ACHN (cell line): ENCODE measurements around the gene IQGAP1.

ENCODE experiments used
- DNase-seq: peaks from one replicate; pipeline ENCODE4 v3.0.0-alpha.2; 2015
- in situ Hi-C: cut with HindIII; loops from 2 replicates; pipeline ENCODE4 v1.10.0; 2017; ENCODE audit warnings: low sequenced_read_pairs, low pct_ligation_motif_present, low pct_unique_long_range_greater_than_20kb

Gene IQGAP1

DNA sequence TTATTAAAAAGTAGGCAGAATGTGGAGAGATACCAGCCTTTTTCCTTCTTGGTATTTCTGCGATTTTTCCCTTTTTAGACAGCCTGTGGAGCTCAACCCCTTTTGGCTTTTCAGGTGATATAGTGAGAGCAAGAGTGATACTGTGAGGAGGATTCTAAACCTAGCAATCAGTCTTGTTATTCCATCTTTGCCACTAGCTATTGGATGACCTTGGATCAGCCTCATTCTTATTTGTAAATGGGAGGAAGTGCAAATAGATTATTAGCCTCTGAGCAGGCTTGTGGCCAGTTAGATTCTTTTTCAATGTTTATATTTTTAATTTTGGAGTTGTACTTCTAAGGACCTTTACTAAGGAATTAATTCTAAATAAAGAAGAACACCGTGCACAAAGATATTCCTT is 34.0 kb downstream of the IQGAP1 start:
- DNase-seq = no peak
- in situ Hi-C loops = no loop called here

DNA sequence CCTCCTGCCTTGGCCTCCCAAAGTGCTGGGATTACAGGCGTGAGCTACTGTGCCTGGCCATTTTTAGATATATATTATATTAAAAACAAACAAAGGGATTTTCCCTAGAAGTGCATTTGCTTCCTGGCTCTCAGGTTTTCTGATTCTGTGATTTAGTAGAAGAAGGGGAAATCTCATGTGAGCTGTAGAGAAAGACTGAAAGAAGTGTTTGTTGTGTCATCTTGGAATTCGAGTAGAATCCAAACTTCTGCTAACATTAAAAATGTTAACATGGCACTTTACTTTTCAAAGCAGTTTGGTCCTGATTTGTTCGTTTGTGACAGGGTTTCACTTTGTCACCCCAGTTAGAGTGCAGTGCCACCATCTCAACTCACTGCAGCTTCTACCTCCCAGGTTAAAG is 34.9 kb downstream of the IQGAP1 start:
- no peak for DNase-seq
- in situ Hi-C loops = no loop called here

DNA sequence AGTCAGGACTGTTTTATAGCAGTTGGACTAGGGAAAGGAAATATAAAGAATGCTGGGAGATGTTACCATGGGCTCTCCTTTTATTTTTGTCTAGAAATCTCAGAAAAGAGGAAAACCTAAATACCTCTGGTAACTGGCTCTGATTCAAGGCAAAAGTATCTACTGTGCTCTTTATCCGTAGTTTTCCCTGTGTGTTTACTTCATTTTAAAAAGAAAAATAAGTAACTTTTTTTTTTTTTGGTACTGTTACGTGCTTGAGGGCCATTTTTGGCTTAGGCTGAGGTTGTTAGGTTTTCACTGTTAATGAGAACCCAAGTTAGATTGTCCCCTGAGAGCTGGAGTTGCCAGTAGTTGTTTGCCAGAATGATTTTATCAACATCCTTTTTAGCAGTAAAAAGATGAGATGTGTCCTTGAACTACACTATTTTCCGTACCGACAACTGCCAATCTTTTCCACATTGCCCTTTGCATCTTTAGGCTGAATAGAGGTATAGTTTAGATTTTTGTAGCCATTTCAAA is 35.8 kb downstream of the IQGAP1 start:
- no peak for DNase-seq
- in situ Hi-C loops = no loop called here

DNA sequence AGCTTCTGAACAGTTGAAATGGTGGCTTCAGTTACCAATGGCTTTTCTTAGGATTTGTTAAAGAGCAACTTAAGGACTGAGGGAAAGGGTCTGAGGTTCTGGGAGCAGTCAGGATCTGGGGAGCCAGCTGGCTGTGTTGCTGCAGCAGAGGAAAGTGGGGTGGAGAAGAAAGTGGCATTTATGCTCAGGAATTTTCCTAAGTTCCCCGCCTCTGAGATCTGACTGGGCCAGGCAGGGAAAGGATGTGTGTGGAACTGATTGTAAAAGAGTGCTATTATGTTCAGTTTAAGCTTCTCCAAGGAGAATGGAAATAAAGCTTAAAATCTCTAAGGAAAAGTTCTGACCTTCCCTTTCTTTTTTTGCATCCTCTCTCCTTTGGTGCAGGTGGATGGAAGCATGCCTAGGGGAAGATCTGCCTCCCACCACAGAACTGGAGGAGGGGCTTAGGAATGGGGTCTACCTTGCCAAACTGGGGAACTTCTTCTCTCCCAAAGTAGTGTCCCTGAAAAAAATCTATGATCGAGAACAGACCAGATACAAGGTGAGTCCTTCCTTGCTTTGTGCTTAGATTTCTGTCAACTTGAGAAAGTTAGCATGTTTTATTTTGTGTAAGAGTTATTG is 37.8 kb downstream of the IQGAP1 start:
- no peak for DNase-seq
- in situ Hi-C loops = no loop called here

DNA sequence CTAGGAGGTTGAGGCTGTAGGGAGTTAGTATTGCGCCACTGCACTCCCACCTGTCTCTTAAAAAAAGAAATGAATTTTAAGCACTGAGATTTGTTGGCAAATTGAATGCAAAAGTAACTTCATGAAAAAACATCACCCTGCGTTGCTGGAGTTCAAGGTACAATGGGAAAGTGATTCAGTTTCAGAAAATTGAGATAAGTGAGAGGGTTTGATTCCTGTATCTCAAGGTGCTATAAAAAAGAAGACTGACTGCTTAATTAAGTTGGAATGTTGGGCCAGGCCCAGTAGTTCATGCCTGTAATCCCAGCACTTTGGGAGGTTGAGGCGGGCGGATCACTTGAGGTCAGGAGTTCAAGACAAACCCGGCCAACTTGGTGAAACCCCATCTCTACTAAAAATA is 39.1 kb downstream of the IQGAP1 start:
- DNase-seq = no peak
- in situ Hi-C loops = no loop called here

DNA sequence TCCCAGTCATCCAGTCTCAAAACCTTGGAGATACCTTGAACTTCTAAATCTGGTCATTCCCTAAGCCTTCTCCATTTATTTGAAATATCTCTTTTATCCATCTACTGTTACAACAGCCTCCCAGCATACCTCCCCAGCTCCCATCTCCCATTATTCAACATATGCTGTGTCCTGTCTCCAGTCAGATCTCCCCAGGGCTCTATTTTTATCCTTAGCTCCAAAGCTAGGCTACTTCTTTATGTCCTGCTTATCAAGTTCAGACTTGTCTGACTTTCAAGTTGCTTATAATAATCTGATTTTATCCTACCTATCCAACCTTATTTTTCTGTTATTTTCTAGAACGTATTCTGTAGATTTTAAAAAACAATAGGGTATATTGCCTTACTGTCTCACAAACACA is 44.2 kb downstream of the IQGAP1 start:
- in situ Hi-C loops = no loop called here
- DNase-seq = no peak

DNA sequence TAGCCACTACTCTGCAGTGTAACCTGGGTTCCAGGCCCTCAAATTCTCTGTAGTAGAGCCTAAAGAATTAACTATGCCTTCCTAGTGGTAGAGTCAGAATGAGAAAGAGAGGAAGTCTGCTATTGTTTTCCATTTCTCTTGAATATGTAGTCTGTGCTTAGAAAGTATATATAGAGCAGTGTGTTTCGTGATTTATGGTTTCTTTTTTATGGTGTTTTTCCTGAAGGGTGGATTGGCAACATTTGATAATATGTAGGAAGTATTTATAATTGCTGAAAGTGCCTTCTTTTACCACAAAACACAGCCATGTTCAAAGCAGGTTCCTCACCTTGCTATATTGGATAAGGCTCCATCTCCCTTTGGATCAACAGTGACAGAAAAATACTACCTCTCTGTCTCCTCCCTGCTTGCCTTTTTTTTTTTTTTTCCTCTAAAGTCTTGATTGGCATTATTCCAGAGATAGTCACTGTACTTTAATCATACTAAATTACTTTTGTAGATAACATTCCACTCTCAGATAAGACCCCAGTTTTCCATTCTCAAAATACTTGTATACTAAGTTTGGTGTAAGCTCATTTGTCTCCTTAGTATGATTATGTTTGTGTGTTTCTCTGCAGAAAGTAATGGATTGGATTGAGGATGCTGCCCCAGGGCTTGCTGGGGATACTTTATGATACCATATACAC is 47.8 kb downstream of the IQGAP1 start:
- DNase-seq = no peak
- in situ Hi-C loops = no loop called here

DNA sequence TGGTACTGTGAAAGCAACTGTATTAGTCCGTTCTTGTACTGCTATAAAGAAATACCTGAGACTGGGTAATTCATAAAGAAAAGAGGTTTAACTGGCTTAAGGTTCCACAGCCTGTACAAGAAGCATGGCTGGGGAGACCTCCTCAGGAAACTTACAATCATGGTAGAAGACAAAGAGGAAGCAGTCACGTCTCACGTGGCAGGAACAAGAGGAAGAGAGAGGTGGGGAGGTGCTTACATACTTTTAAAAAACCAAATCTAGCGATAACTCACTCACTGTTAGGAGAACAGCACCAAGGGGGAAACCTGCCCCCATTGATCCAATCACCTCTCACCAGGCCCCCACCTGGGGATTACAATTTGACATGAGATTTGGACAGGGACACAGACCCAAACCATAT is 48.9 kb downstream of the IQGAP1 start:
- no peak for DNase-seq
- in situ Hi-C loops = no loop called here

DNA sequence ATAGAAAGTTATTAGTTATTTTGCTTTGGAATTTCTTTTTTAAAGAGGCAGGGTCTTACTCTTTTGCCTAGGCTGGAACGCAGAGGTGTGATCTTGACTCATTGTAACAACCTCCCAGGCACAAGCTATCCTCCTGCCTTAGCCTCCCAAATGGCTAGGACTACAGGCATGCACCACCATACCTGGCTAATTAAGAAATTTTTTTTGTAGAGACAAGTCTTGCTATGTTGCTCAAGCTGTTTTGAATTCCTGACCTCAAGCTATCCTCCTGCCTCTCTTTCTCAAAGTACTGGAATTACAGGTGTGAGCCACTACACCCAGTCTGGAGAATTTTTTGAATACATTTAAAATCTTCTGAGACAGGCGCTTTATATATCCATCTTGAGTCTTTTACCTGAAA is 49.5 kb downstream of the IQGAP1 start:
- no peak for DNase-seq
- in situ Hi-C loops = no loop called here

DNA sequence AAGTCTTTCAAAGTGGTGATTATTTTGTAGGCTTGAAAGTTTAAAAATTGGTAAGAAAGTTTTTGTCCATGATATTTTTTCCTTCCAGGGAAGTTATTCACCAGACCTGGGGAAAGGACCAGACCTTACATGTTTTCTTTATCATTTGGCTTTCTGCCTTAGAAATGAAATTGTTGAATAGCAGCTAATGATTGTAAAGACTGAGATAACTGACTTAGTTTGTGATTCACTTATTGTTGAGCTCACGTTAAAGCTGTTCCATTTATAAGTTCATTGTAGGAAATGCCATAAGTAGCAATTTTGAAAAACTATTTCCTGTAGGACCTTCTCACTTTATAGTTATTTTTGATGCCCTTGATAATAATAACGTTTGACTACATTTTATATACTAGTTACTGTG is 51.9 kb downstream of the IQGAP1 start:
- in situ Hi-C loops = no loop called here
- no peak for DNase-seq

DNA sequence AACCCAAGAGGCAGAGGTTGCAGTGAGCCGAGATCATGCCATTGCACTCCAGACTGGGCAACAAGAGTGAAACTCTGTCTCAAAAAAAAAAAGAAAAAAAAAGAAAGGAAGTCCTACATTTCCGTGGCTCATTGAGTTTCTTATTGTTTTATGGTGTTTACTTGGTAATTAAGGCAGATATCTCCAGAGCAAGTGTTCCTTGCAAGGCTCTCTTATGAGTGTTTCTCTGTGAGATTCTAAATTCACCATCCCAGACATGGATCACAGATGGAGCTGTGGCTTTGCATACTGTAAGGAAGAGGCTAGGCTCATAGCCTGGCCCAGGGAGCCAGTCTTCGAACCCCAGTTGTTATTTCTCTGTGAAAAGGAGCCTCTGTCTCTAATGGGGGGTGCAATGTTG is 53.0 kb downstream of the IQGAP1 start:
- DNase-seq = no peak
- in situ Hi-C loops = no loop called here

DNA sequence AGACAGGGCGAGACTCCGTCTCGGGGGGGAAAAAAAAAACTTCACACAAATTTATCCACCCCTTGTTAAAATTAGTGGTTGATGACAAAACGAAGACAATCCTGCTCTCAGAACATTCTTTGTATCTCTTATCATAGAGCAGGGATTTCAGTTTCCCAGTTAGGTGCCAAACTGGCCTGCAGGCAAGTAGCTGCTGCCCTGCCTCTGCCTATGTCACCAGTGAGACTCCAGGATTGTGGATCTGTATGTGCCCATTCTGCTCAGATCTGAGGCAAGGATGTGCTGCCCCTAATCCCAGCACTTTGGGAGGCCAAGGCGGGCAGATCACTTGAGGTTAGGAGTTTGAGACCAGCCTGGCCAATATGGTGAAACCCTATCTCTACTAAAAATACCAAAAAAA is 54.4 kb downstream of the IQGAP1 start:
- DNase-seq = no peak
- in situ Hi-C loops = no loop called here

DNA sequence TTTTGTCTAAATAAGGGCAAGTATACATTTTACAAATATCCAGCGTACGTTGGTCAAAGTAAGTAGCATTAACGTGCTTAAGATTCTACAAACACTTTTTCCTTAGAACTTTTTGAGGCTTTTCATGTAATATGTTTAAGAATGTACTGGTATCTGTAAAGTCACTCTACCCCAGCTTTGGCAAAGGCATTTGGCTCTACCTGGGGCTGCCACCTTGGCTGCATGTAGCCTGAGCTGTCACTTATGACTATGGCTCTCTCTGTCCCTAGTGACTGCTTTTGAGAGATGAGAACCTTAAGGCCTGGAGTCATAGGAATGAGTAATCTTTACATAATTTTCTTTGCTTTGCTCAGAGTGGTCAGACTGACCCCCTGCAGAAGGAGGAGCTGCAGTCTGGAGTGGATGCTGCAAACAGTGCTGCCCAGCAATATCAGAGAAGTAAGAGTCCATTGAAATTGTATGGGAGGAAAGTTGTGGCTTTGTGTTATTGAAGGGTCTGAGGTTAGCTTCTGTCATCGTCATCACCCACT is 61.2 kb downstream of the IQGAP1 start:
- no peak for DNase-seq
- in situ Hi-C loops = no loop called here

DNA sequence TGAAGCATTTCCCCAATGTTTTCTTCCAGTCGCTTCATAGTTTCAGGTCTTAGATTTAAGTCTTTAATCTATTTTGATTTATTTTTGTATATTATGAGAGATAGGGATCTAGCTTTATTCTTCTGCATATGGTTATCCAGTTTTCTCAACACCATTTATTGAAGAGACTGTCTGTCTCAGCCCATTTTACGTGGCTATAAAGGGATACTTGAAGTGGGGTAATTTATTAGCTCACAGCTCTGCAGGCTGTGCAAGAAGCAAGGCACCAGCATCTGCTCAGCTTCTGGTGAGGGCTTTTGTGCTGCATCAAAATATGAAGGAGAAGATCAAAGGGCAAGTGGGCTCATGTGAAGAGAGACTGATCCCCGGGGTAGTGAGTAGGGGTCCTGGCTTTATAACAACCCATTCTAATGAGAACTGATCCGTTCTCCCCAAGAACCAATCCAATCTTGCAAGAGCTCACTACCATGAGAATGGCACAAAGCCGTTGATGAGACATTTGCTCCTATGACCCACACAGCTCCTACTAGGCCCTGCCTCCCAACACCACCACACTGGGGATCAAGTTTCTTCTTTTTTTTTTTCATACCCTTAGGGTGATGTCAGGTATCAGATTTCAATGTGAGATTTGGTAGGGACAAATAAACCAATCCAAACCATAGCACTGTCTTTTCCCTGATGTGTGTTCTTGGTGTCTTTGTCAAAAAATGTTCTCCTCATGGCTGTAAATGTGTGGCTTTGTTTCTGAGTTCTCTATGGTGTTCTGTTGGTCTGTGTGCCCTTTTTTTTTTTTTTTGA is 63.2 kb downstream of the IQGAP1 start:
- in situ Hi-C loops = no loop called here
- DNase-seq = no peak

DNA sequence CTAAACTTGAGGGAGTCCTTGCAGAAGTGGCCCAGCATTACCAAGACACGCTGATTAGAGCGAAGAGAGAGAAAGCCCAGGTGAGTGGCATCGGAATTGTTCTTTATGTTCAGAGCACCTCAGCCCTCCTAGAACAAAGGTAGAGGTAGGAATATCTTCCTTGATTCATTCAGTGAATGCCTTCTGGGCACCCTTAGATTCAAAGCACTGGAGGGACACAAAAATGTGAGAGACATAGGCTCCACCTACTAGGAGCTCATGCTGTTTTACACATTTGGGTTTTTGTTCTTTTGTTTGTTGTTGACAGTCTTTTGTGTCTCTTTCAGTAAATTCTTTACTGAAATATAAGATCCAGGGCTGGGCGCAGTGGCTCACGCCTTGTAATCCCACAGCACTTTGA is 68.2 kb downstream of the IQGAP1 start:
- in situ Hi-C loops = no loop called here
- DNase-seq = no peak

DNA sequence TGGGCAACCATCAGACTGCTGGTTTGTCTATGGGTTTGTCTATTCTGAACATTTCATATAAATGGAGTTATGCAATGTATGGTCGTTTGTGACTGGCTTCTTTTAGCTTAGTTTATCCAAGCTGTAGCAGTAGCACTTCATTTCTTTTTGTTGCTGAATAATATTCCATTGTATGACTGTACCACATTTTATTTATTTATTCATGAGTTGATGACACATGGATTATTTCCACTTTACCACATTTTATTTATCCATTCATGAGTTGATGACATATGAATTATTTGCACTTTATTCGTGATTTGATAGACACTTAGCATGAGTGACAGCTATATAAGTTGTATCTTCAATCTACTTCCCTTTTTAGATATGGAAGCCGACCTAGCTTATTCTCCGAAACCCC is 70.0 kb downstream of the IQGAP1 start:
- DNase-seq = no peak
- in situ Hi-C loops = no loop called here

DNA sequence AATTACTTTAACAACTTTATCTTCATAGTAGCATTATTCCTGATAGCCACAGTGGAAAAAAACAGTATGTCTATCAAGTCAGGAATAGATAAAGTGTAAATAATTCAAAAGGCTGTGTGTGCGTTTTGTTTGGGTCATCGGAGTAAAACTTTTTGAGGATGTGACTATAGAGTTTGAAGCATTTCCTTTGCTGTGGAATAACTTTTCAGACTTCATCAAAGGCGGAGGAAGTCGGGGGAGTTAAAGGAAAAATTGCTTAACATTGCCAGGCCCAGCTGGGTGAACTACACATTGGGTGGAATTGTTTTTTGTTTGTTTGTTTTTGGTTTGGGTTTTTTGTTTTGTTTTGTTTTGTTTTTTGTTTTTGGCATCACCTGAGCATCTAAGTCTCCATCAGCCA is 71.3 kb downstream of the IQGAP1 start:
- in situ Hi-C loops = no loop called here
- no peak for DNase-seq

DNA sequence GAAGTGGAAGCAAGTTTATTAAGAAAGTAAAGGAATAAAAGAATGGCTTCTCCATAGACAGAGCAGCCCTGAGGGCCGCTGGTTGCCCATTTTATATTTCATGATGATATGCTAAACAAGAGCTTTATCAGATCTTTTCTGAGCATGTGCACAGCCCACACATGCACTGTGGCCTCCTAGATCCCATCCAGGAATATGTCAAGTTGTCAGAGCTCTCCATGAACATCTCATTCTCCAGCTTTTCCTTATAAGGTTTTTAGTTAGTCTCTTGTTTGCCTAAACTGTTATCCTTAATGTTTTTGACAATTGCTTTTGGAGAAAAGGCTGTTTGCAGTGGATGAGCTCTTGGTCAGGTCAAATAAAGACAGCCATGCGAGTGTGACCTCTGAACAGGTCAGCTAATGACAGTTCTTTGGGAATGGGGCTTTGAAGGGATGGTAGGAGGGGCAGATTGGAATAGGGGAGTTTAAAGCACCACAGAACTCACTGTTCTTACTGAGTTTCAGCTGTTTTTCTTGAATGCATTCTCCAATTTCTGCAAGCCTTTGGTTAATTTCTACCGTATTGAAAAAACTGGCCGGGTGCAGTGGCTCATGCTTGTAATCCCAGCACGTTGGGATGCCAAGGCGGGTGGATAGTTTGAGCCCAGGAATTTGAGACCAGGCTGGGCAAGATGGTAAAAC is 72.2 kb downstream of the IQGAP1 start:
- in situ Hi-C loops = no loop called here

DNA sequence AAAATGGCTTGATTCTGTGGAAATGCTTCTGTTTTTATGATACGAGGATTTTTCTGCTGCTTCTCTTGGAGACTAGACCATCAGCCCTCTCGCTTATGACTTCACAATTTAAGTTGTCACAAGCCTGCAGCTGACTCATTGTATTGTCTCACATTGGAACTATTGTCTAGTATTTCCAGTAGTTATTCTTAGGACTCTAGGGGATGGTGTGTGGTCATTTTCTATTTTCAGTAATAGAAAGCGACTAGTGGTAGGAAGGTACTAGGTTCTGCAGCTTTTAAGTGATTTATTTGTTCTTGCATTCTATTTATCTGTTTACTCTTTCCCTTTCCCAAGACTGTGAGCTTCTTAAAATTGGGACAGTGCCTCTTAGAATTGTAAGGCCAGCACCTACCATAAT is 75.3 kb downstream of the IQGAP1 start:
- DNase-seq = no peak
- in situ Hi-C loops = no loop called here

More for the DNA sequence above, 72.2 kb downstream of the IQGAP1 start:
- no peak for DNase-seq
